NCI-H2081 (cell line): Measurements from ENCODE around the gene FBXW11.
"Not testable (repeated sequence)": the region's sequence is repeated elsewhere in the genome, so short reads cannot be mapped to it uniquely, and the experiment has no call there.

ENCODE experiments used
- DNase-seq, 2 experiments: peaks; one replicate each; lab custom pipeline; 2025; lab: John Stamatoyannopoulos, UW

The FBXW11 gene

GRCh38 chr5:171981847-171982246 lies 24.6 kb downstream of the FBXW11 start:
- DNase-seq, result no peak

GRCh38 chr5:171980792-171981191 lies 25.6 kb downstream of the FBXW11 start:
- no peak for DNase-seq

GRCh38 chr5:171979606-171980005 lies 26.8 kb downstream of the FBXW11 start:
- no peak for DNase-seq

- no peak for DNase-seq
Observed at GRCh38 chr5:171978519-171978918, 27.9 kb downstream of the FBXW11 start.

- no peak for DNase-seq
Observed at GRCh38 chr5:171978016-171978415, 28.4 kb downstream of the FBXW11 start.

GRCh38 chr5:171977244-171977950 lies 29.0 kb downstream of the FBXW11 start:
- DNase-seq, result not testable (repeated sequence)

- no peak for DNase-seq
Observed at GRCh38 chr5:171975877-171976667, 30.4 kb downstream of the FBXW11 start.

- DNase-seq, result no peak
Observed at GRCh38 chr5:171975262-171975876, 31.1 kb downstream of the FBXW11 start.

- DNase-seq, result no peak
Observed at GRCh38 chr5:171970826-171971225, 35.6 kb downstream of the FBXW11 start.

- no peak for DNase-seq
Observed at GRCh38 chr5:171969288-171969880, 37.1 kb downstream of the FBXW11 start.

- DNase-seq, result no peak
Observed at GRCh38 chr5:171968531-171968930, 37.9 kb downstream of the FBXW11 start.

- DNase-seq, result no peak
Observed at GRCh38 chr5:171966964-171967363, 39.5 kb downstream of the FBXW11 start.

- DNase-seq, result no peak
Observed at GRCh38 chr5:171966270-171966669, 40.2 kb downstream of the FBXW11 start.

- DNase-seq, result no peak
Observed at GRCh38 chr5:171965745-171966144, 40.7 kb downstream of the FBXW11 start.

- no peak for DNase-seq
Observed at GRCh38 chr5:171963416-171963815, 43.0 kb downstream of the FBXW11 start.

- no peak for DNase-seq
Observed at GRCh38 chr5:171961117-171961516, 45.3 kb downstream of the FBXW11 start.

GRCh38 chr5:171957591-171958251 lies 48.7 kb downstream of the FBXW11 start:
- no peak for DNase-seq

- no peak for DNase-seq
Observed at GRCh38 chr5:171956887-171957495, 49.4 kb downstream of the FBXW11 start.

- DNase-seq, result peak in 1 of 2 experiments; percentile 5
Observed at GRCh38 chr5:171956314-171956713, 50.1 kb downstream of the FBXW11 start.

- no peak for DNase-seq
Observed at GRCh38 chr5:171955761-171956160, 50.7 kb downstream of the FBXW11 start.

- DNase-seq, result no peak
Observed at GRCh38 chr5:171954721-171955120, 51.7 kb downstream of the FBXW11 start.
